GM19467 (cell line): ENCODE data around the gene TPCN1.

ENCODE experiments used
- ATAC-seq: cut with Tn5 transposase; IDR thresholded peaks from one replicate; pipeline ENCODE4 v1.9.1; 2021; ENCODE audit warnings: mild to moderate bottlenecking, moderate library complexity; ENCODE audit not compliant: unreplicated experiment

Gene TPCN1

GRCh38 chr12:113332688-113333417, 111.6 kb downstream of the TPCN1 start:
- ATAC-seq, result no peak

GRCh38 chr12:113333418-113333750, 112.1 kb downstream of the TPCN1 start:
- ATAC-seq, result no peak

- no peak for ATAC-seq
These were observed 112.9 kb downstream of the TPCN1 start for GRCh38 chr12:113333877-113334785.

- ATAC-seq, result peak; percentile 90
These were observed 113.7 kb downstream of the TPCN1 start, which contains the start of gene SLC8B1 for GRCh38 chr12:113334786-113335539. Gene SLC8B1 (minus strand): TSS chr12:113335109. CDS start chr12:113332878, 2,231 bp downstream.

- no peak for ATAC-seq
These were observed 118.3 kb downstream of the TPCN1 start for GRCh38 chr12:113339540-113339939.

GRCh38 chr12:113340061-113340460, 118.8 kb downstream of the TPCN1 start:
- ATAC-seq, result no peak

GRCh38 chr12:113341535-113341934, 120.3 kb downstream of the TPCN1 start:
- ATAC-seq, result no peak

GRCh38 chr12:113345318-113345717, 124.1 kb downstream of the TPCN1 start:
- ATAC-seq, result no peak

GRCh38 chr12:113346353-113346752, 125.1 kb downstream of the TPCN1 start:
- no peak for ATAC-seq

GRCh38 chr12:113347107-113347506, 125.8 kb downstream of the TPCN1 start:
- ATAC-seq, result no peak

GRCh38 chr12:113347892-113348291, 126.6 kb downstream of the TPCN1 start:
- ATAC-seq, result no peak
